GM21529 (cell line): ENCODE data around the gene APOBEC3C.
A peak's percentile ranks its signal among the peaks of the same experiment; 100 is the strongest.
"Not testable (repeated sequence)": the region's sequence is repeated elsewhere in the genome, so short reads cannot be mapped to it uniquely, and the experiment has no call there.

ENCODE experiments used
- ATAC-seq: cut with Tn5 transposase; IDR thresholded peaks from one replicate; pipeline ENCODE4 v1.9.1; 2021; ENCODE audit not compliant: unreplicated experiment

APOBEC3C gene

GRCh38 chr22:39013942-39014722 is at the start of gene APOBEC3C:
TSS of gene APOBEC3C (plus strand) at chr22:39014257. CDS start at chr22:39014363, 106 bp downstream.
- ATAC-seq: peak; percentile 85

- no peak for ATAC-seq
Measured at GRCh38 chr22:38964306-38964705, 49.8 kb upstream of the APOBEC3C start.

GRCh38 chr22:38964989-38965388 is 49.1 kb upstream of the APOBEC3C start:
- no peak for ATAC-seq

- ATAC-seq: no peak
Measured at GRCh38 chr22:38965614-38966379, 48.3 kb upstream of the APOBEC3C start.

- no peak for ATAC-seq
Measured at GRCh38 chr22:38966380-38966702, 47.7 kb upstream of the APOBEC3C start.

GRCh38 chr22:38966942-38967341 is 47.1 kb upstream of the APOBEC3C start:
- ATAC-seq: no peak

- ATAC-seq: no peak
Measured at GRCh38 chr22:38967451-38968450, 46.3 kb upstream of the APOBEC3C start.

GRCh38 chr22:38968801-38969200 is 45.3 kb upstream of the APOBEC3C start:
- ATAC-seq: no peak

GRCh38 chr22:38970551-38970950 is 43.5 kb upstream of the APOBEC3C start:
- no peak for ATAC-seq

- no peak for ATAC-seq
Measured at GRCh38 chr22:38971202-38971601, 42.9 kb upstream of the APOBEC3C start.

GRCh38 chr22:38971791-38972190 is 42.3 kb upstream of the APOBEC3C start:
- ATAC-seq: no peak

- no peak for ATAC-seq
Measured at GRCh38 chr22:38972558-38972957, 41.5 kb upstream of the APOBEC3C start.

GRCh38 chr22:38973289-38974169 is 40.5 kb upstream of the APOBEC3C start:
- peak; percentile 51 for ATAC-seq

GRCh38 chr22:38974170-38974825 is 39.8 kb upstream of the APOBEC3C start:
- no peak for ATAC-seq

GRCh38 chr22:38974826-38975175 is 39.3 kb upstream of the APOBEC3C start:
- no peak for ATAC-seq

- ATAC-seq: not testable (repeated sequence)
Measured at GRCh38 chr22:38977289-38977688, 36.8 kb upstream of the APOBEC3C start.

GRCh38 chr22:38980587-38980986 is 33.5 kb upstream of the APOBEC3C start:
- not testable (repeated sequence) for ATAC-seq

- no peak for ATAC-seq
Measured at GRCh38 chr22:38981005-38981991, 32.8 kb upstream of the APOBEC3C start.
